Regular cardiac myocyte (primary cell): ENCODE results near the gene PTX4. TPM values are rescaled to one million over a fixed set of nuclear protein-coding genes. Genes with fewer than 3 reads are reported as not detected.

ENCODE experiments used
- total RNA-seq: library from RNA; depleted of rRNA; stranded (reverse); fragments of >200 nt; gene quantifications from 2 replicates; pipeline ENCODE4 v1.2.3, GENCODE V29; 2014

Gene PTX4, protein sequence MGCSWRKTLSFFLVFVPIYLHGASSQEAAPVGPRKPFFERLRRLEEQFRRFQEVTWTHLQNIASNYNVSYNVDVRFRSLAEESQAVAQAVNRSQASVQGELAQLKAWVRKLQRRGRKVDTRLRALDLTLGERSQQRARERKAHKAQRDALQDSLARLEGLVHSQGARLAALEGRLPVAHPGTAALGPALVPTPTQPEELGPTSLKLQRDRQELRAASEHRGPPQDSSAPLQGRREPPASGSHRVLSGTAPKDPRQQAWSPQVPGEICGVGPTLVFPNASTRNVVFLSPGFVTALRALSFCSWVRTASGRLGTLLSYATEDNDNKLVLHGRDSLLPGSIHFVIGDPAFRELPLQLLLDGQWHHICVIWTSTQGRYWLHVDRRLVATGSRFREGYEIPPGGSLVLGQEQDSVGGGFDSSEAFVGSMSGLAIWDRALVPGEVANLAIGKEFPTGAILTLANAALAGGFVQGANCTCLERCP
- 0.19 TPM in 1 of 2 replicates, not detected in the other for total RNA-seq

GRCh38 chr16:1488619-1489018 is at the start of gene PTX4:
PTX4 (minus strand) TSS chr16:1488944; CDS start chr16:1488909, 35 bp downstream.

DNA sequence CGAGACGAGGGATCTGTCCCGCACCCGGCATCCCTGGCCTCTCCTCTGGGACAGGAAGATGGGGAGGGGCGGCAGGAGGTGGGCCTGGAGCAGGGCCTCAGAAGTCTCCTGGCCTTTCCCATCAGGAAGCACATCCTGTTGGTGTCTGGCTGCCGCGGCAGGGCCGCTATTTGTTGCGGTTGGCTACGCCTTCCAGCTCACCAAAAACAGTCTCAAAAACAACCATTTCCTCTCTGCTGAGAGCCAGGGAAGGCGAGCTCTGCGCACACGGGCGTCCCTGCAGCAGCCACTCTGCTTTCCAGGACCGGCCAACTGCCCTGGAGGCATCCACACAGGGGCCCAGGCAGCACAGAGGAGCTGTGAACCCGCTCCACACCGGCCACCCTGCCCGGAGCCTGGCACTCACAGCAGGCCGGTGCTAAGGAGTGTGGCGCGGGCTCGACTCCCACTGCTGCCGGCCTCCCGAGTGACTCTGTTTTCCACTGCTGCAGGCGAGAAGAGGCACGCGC is 44.8 kb upstream of the PTX4 start, which contains the start of gene TMEM204:
TMEM204 (plus strand) TSS at position 224 of the 509 bp plus-strand sequence. CDS start 610 bp downstream, outside the sequence.

DNA sequence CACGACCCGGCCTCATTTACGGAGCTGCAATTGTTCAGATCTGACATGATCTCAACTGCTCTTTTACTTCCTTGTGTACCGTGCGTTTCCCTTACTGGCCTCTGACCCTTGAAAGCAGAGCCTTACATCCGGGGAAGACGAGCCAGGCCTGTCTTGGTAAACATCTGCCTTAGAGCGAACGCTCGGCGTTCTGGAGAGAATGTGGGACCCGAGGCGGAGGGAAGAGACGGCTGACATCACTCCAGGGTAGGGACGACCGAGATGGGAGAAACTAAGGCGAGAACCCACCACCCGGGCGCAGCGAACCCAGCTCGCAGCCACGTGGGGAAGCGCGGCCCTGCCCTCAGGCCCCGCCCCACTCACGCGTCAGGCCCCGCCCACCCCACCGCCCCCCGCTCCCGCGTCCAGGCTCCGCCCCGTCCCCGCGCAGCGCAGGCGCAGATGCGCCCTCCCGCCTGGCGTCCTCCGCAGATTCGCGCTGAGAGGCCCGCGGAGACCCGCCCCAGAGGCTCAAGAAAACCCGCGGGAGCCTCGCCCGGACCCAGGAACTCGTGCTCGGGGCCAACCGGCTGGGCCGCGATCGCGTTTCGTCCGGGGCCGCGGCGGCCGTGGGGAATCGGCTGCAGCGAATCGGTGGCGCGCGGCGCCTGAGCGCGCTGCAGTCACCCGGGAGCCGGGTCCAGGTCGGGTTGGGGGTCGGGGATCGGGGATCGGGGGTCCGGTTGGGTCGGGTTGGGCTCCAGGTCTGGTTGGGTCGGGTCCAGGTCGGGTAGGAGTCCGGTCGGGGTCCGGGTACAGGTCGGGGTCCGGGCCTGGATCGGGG is 4.4 kb upstream of the PTX4 start, which contains the start of gene TELO2:
TELO2 (plus strand) TSS at position 438 of the 823 bp plus-strand sequence. CDS start 922 bp downstream, outside the sequence.

DNA sequence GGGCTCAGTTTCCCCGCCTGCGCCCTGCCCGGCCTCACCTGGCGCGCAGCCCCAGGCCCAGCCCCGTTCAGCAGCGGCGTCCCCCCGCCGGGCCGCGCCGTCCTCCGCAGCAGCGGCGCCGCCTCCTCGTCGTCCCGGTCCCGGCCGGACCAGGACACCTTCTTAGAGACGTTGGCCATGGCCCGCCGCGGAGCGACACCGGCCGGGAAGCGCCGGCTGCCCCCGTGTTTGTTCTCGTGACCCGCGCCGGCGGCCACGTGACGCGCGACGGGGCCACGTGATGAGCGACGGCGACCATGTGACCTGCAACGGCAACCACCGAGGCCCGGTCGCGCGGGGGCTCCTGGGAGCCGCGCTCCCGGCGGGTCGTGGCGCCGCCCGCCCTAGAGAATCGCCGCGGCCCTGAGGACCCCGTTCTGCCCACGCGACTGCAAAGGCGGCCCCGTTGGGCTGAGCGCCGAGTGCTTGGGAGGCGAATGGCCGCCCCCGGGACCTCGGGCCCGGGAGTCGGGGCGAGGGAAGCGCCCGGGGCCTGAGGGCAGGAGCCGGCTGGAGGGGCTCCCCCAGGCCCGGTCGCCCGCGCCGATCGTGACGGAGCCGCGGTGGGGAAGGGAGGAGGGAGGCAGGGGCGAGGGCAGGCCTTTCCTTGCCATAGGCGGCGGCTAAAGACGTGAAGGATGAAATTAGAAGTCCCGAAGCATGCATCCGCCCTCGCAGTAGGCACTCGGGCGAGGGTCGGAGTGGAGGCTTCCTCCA is 13.8 kb downstream of the PTX4 start, which contains the start of gene CLCN7:
CLCN7 (minus strand) TSS at position 233 of the 756 bp plus-strand sequence; CDS start at position 179, 54 bp downstream.

GRCh38 chr16:1443980-1444729 is 44.6 kb downstream of the PTX4 start, which contains the start of gene CCDC154:
CCDC154 (minus strand) TSS chr16:1444556; CDS start chr16:1444322, 234 bp downstream.

Other genes starting within 250 kb of the PTX4 start
- not detected in 2 replicates for gene TPSAB1, start 248.2 kb downstream of the PTX4 start, total RNA-seq
- gene TPSD1, start 232.9 kb downstream of the PTX4 start, total RNA-seq = not detected in 2 replicates
- gene UBE2I, start 179.3 kb downstream of the PTX4 start, total RNA-seq = 45.4 and 62.9 TPM in 2 replicates
- 0.38 and 0.56 TPM in 2 replicates for gene BAIAP3, start 155.3 kb downstream of the PTX4 start, total RNA-seq
- gene TSR3, start 137.1 kb downstream of the PTX4 start, total RNA-seq = 60.6 and 112 TPM in 2 replicates
- 23.6 and 69.1 TPM in 2 replicates for gene GNPTG, start 137.0 kb downstream of the PTX4 start, total RNA-seq
- gene UNKL, start 74.2 kb downstream of the PTX4 start, total RNA-seq = 7.6 and 9.8 TPM in 2 replicates
- 9.0 and 21.1 TPM in 2 replicates for gene UQCC4, start 68.2 kb downstream of the PTX4 start, total RNA-seq
- gene PERCC1, start 57.9 kb downstream of the PTX4 start, total RNA-seq = not detected in 2 replicates
- 1.4 TPM in 1 of 2 replicates, not detected in the other for gene CCDC154, start 44.4 kb downstream of the PTX4 start, total RNA-seq
- gene CLCN7, start 13.9 kb downstream of the PTX4 start, total RNA-seq = 50.6 and 80.9 TPM in 2 replicates
- 9.0 and 18.8 TPM in 2 replicates for gene TELO2, start 4.4 kb upstream of the PTX4 start, total RNA-seq
- 17.5 and 21.1 TPM in 2 replicates for gene TMEM204, start 44.7 kb upstream of the PTX4 start, total RNA-seq
- 18.2 and 25.9 TPM in 2 replicates for gene IFT140, start 123.1 kb upstream of the PTX4 start, total RNA-seq
- gene CRAMP1, start 123.4 kb upstream of the PTX4 start, total RNA-seq = 3.7 and 5.2 TPM in 2 replicates
- gene JPT2, start 189.3 kb upstream of the PTX4 start, total RNA-seq = 52.3 and 55.0 TPM in 2 replicates
- 25.7 and 46.2 TPM in 2 replicates for gene MAPK8IP3, start 217.3 kb upstream of the PTX4 start, total RNA-seq